WTC11 (cell line): ENCODE data around the gene PLEKHH1.
"Not testable (repeated sequence)": the region's sequence is repeated elsewhere in the genome, so short reads cannot be mapped to it uniquely, and the experiment has no call there.

Source experiments
- CTCF ChIP-seq: fragments of 200-600 bp; IDR thresholded peaks from 2 replicates; pipeline ENCODE4 v1.8.0; 2022; ENCODE audit warnings: antibody characterized with exemption
- RORB ChIP-seq: fragments of 250-450 bp; sonication (Bioruptor Pico); IDR thresholded peaks from 2 replicates; pipeline ENCODE4 v1.9.0; 2021; ENCODE audit warnings: mild to moderate bottlenecking
- USF2 ChIP-seq: sonication (generic); formaldehyde crosslinking; IDR thresholded peaks from 2 replicates; pipeline ENCODE4 v1.8.1; 2023; ENCODE audit warnings: mild to moderate bottlenecking, missing genetic modification reagents, moderate library complexity
- ZNF121 ChIP-seq: sonication (generic); formaldehyde crosslinking; IDR thresholded peaks from 2 replicates; pipeline ENCODE4 v1.8.0; 2023; ENCODE audit warnings: missing genetic modification reagents

GRCh38 chr14:67593650-67594049 lies 60.6 kb downstream of the PLEKHH1 start:
- not testable (repeated sequence) for TF ChIP-seq CTCF; ZNF121 (CRISPR knock-in tag); RORB (CRISPR knock-in tag); USF2 (CRISPR knock-in tag)
